ENCODE results near the gene MAN2C1.

Gene MAN2C1

DNA sequence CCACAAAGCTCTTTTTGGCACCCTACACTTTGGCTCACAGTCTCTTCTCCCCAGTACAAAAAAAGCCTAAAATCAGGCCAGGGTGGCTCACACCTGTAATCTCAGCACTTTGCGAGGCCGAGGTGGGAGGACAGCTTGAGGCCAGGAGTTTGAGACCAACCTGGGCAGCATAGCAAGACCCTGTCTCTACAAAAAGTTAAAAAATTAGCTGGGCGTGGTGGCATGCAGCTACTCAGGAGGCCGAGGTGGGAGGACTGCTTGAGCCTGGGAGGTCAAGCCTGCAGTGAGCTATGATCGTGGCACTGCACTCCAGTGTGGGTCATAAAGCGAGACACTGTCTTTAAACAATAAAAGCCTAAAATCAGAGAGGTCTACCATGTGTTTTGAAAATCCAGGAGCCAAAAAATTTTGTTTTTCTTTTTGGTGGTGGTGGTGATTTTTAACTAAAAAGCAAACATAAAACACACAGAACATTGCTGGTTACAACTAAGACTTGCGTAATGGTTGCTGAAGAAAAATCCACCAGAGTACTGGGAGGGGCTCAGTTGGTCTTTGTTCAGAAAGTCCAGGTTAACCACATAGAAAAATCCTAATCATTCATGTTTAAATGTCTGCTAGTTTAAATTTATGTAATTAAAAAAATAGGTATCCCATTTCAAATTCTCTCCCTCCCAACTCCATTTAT, 1.6 kb upstream of the MAN2C1 start:
- Histone ChIP-seq H3K27ac (ENCODE audit: low read length) (no peak overlapping the region), H3K4me1 (ENCODE audit: control insufficient read depth in 1 of 2, insufficient read depth in 2 of 2, low read length in 2 of 2) (peaks cover 12 to 18% of the 10 kb centered on the region in 2 donors), H3K36me3 (ENCODE audit: control insufficient read depth in 1 of 2, insufficient read depth in 2 of 2, low read length in 2 of 2) (peaks cover 45 to 62% of the 10 kb centered on the region in 2 donors), H3K27me3 (ENCODE audit: low read depth, low read length) (no peaks in the 10 kb centered on the region), H3K4me3 (ENCODE audit: low read depth in 1 of 2, low read length in 2 of 2) (peak overlapping the region in 1 of 2 donors; percentile 80), H3K9me3 (ENCODE audit: control insufficient read depth in 1 of 2, low read length in 2 of 2) (no peaks in the 10 kb centered on the region)

DNA sequence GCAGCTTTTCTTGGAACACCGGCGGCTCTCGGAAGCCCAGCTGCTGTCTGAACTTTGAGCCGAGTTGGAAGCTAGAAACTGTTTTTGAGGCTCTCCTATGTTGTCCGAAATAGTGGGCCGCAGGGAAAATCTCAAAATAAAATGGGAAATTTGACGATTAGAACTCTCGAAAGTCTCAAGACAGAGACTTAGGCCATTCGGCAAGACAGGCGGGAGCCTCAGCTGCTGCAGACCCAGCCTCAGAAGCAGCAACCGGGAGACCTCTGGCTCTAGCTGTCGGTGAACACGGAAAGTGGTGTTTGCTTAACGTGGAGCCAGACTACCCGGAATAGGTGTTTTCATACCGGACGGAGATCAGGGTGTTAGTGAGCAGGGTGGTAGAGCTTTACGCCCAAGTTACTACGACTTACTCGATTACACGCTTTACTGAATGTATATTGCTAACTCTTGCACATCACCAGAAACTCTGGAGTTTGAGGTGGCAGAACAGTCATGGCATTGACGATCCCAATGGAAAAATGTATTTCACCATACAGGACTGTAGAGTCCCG, 357 bp upstream of the MAN2C1 start:
- Histone ChIP-seq H3K36me3 (ENCODE audit: control insufficient read depth in 1 of 2, insufficient read depth in 2 of 2, low read length in 2 of 2) (peaks cover 48 to 62% of the 10 kb centered on the region in 2 donors), H3K27ac (ENCODE audit: low read length) (peak overlapping the region; percentile 84), H3K4me1 (ENCODE audit: control insufficient read depth in 1 of 2, insufficient read depth in 2 of 2, low read length in 2 of 2) (peaks cover 12 to 18% of the 10 kb centered on the region in 2 donors), H3K4me3 (ENCODE audit: low read depth in 1 of 2, low read length in 2 of 2) (peak overlapping the region; percentile 80 to 94), H3K9me3 (ENCODE audit: control insufficient read depth in 1 of 2, low read length in 2 of 2) (no peaks in the 10 kb centered on the region), H3K27me3 (ENCODE audit: low read depth, low read length) (no peaks in the 10 kb centered on the region)

DNA sequence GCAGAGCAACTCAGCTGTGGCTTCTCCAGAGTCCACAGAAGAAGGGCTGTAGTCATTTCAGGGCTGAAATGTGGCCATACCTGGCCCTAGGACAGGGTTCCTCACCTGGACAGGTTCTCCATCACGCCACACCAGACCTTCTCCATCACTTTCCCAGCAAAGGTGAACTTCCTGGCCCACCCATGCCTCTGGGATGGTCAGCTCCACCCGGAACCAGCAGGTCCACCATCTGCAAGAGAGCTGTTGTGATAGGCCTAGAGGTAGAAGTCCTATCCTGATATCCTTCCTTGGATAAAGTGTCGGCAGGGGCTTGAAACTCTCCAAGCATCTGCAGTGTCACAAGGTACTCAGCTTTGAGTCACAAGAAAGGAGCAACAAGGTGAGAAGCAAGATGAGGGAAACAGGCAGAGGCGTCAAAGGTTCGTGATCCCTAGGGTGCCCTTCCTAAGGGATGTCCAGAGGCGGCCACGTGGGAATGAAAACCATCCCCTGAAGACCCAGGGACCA, 948 bp downstream of the MAN2C1 start:
- Histone ChIP-seq H3K27me3 (ENCODE audit: low read depth, low read length) (no peaks in the 10 kb centered on the region), H3K27ac (ENCODE audit: low read length) (peak overlapping the region; percentile 84), H3K4me3 (ENCODE audit: low read depth in 1 of 2, low read length in 2 of 2) (peak overlapping the region; percentile 80 to 94), H3K36me3 (ENCODE audit: control insufficient read depth in 1 of 2, insufficient read depth in 2 of 2, low read length in 2 of 2) (peaks cover 48 to 60% of the 10 kb centered on the region in 2 donors), H3K9me3 (ENCODE audit: control insufficient read depth in 1 of 2, low read length in 2 of 2) (no peaks in the 10 kb centered on the region), H3K4me1 (ENCODE audit: control insufficient read depth in 1 of 2, insufficient read depth in 2 of 2, low read length in 2 of 2) (peaks cover 12 to 18% of the 10 kb centered on the region in 2 donors)

DNA sequence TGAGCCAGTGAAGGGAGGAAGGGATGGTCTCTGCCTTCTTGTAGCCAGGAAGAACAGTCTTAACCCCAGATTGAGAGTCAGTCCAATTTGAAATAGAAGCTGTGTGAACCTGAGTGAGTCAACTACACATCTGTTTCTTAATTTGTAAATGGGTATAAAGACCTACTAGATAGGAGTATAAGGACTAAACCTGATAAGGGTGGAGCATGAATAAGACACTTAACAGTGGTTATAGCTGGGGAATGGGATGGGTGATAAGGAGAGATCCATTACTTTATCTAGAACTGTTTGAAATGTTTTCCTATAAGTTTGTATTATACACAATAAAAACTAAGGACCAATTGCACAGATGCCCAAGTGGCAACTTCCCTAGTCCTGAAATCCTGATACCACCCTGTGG, 1.4 kb downstream of the MAN2C1 start:
- no peak overlapping the region for H3K27ac ChIP-seq (ENCODE audit: low read length)
- H3K4me1 ChIP-seq (ENCODE audit: control insufficient read depth in 1 of 2, insufficient read depth in 2 of 2, low read length in 2 of 2), result peaks cover 12 to 18% of the 10 kb centered on the region in 2 donors
- H3K9me3 ChIP-seq (ENCODE audit: control insufficient read depth in 1 of 2, low read length in 2 of 2), result no peaks in the 10 kb centered on the region
- H3K27me3 ChIP-seq (ENCODE audit: low read depth, low read length), result no peaks in the 10 kb centered on the region
- H3K36me3 ChIP-seq (ENCODE audit: control insufficient read depth in 1 of 2, insufficient read depth in 2 of 2, low read length in 2 of 2), result peaks cover 44 to 60% of the 10 kb centered on the region in 2 donors
- H3K4me3 ChIP-seq (ENCODE audit: low read depth in 1 of 2, low read length in 2 of 2), result peak overlapping the region in 1 of 2 donors; percentile 80

GRCh38 chr15:75366163-75366562, 2.2 kb downstream of the MAN2C1 start:
- Histone ChIP-seq H3K27ac (ENCODE audit: low read length) (no peak overlapping the region), H3K36me3 (ENCODE audit: control insufficient read depth in 1 of 2, insufficient read depth in 2 of 2, low read length in 2 of 2) (peaks cover 36 to 60% of the 10 kb centered on the region in 2 donors), H3K27me3 (ENCODE audit: low read depth, low read length) (no peaks in the 10 kb centered on the region), H3K9me3 (ENCODE audit: control insufficient read depth in 1 of 2, low read length in 2 of 2) (no peaks in the 10 kb centered on the region), H3K4me3 (ENCODE audit: low read depth in 1 of 2, low read length in 2 of 2) (no peak overlapping the region), H3K4me1 (ENCODE audit: control insufficient read depth in 1 of 2, insufficient read depth in 2 of 2, low read length in 2 of 2) (peaks cover 12 to 18% of the 10 kb centered on the region in 2 donors)

GRCh38 chr15:75364881-75365280, 3.5 kb downstream of the MAN2C1 start:
- no peaks in the 10 kb centered on the region for H3K27me3 ChIP-seq (ENCODE audit: low read depth, low read length)
- H3K4me1 ChIP-seq (ENCODE audit: control insufficient read depth in 1 of 2, insufficient read depth in 2 of 2, low read length in 2 of 2), result peaks cover 12 to 18% of the 10 kb centered on the region in 2 donors
- H3K4me3 ChIP-seq (ENCODE audit: low read depth in 1 of 2, low read length in 2 of 2), result no peak overlapping the region
- no peak overlapping the region for H3K27ac ChIP-seq (ENCODE audit: low read length)
- H3K9me3 ChIP-seq (ENCODE audit: control insufficient read depth in 1 of 2, low read length in 2 of 2), result no peaks in the 10 kb centered on the region
- H3K36me3 ChIP-seq (ENCODE audit: control insufficient read depth in 1 of 2, insufficient read depth in 2 of 2, low read length in 2 of 2), result peaks cover 29 to 67% of the 10 kb centered on the region in 2 donors

DNA sequence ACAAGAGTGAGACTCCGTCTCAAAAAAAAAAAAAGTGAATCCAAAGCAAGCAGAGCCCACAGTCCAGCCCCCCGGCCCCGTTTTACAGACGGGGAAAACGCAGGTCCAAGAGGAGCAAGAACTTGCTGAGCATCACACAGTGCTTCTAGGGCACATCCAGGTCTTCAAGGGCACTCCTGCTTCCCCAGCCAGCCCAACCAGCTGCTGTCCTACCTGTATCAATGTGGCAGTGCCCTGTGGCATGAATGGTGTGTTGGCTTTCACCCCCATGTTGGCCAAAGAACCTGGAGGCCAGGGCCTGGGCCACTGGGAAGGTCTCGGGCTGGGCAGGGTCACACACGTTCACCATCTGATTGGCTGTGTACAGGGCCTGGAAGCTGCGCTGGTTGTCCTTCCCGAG, 4.6 kb downstream of the MAN2C1 start:
- peaks cover 36 to 76% of the 10 kb centered on the region in 2 donors for H3K36me3 ChIP-seq (ENCODE audit: control insufficient read depth in 1 of 2, insufficient read depth in 2 of 2, low read length in 2 of 2)
- H3K4me3 ChIP-seq (ENCODE audit: low read depth in 1 of 2, low read length in 2 of 2), result no peak overlapping the region
- H3K9me3 ChIP-seq (ENCODE audit: control insufficient read depth in 1 of 2, low read length in 2 of 2), result no peaks in the 10 kb centered on the region
- H3K4me1 ChIP-seq (ENCODE audit: control insufficient read depth in 1 of 2, insufficient read depth in 2 of 2, low read length in 2 of 2), result peaks cover 2 to 9% of the 10 kb centered on the region in 2 donors
- no peaks in the 10 kb centered on the region for H3K27me3 ChIP-seq (ENCODE audit: low read depth, low read length)
- H3K27ac ChIP-seq (ENCODE audit: low read length), result no peak overlapping the region

- H3K27ac ChIP-seq (ENCODE audit: low read length), result no peak overlapping the region
- no peaks in the 10 kb centered on the region for H3K9me3 ChIP-seq (ENCODE audit: control insufficient read depth in 1 of 2, low read length in 2 of 2)
- no peaks in the 10 kb centered on the region for H3K27me3 ChIP-seq (ENCODE audit: low read depth, low read length)
- H3K36me3 ChIP-seq (ENCODE audit: control insufficient read depth in 1 of 2, insufficient read depth in 2 of 2, low read length in 2 of 2), result peaks cover 41 to 87% of the 10 kb centered on the region in 2 donors
- no peak overlapping the region for H3K4me3 ChIP-seq (ENCODE audit: low read depth in 1 of 2, low read length in 2 of 2)
- peaks cover 0 to 6% of the 10 kb centered on the region in 2 donors for H3K4me1 ChIP-seq (ENCODE audit: control insufficient read depth in 1 of 2, insufficient read depth in 2 of 2, low read length in 2 of 2)
These were observed 5.7 kb downstream of the MAN2C1 start for GRCh38 chr15:75362642-75363249.

- Histone ChIP-seq H3K4me3 (ENCODE audit: low read depth in 1 of 2, low read length in 2 of 2) (no peak overlapping the region), H3K36me3 (ENCODE audit: control insufficient read depth in 1 of 2, insufficient read depth in 2 of 2, low read length in 2 of 2) (peaks cover 41 to 88% of the 10 kb centered on the region in 2 donors), H3K27ac (ENCODE audit: low read length) (no peak overlapping the region), H3K27me3 (ENCODE audit: low read depth, low read length) (no peaks in the 10 kb centered on the region), H3K9me3 (ENCODE audit: control insufficient read depth in 1 of 2, low read length in 2 of 2) (no peaks in the 10 kb centered on the region), H3K4me1 (ENCODE audit: control insufficient read depth in 1 of 2, insufficient read depth in 2 of 2, low read length in 2 of 2) (peaks cover 0 to under 1% of the 10 kb centered on the region in 2 donors)
These were observed 6.3 kb downstream of the MAN2C1 start for GRCh38 chr15:75361989-75362641.

DNA sequence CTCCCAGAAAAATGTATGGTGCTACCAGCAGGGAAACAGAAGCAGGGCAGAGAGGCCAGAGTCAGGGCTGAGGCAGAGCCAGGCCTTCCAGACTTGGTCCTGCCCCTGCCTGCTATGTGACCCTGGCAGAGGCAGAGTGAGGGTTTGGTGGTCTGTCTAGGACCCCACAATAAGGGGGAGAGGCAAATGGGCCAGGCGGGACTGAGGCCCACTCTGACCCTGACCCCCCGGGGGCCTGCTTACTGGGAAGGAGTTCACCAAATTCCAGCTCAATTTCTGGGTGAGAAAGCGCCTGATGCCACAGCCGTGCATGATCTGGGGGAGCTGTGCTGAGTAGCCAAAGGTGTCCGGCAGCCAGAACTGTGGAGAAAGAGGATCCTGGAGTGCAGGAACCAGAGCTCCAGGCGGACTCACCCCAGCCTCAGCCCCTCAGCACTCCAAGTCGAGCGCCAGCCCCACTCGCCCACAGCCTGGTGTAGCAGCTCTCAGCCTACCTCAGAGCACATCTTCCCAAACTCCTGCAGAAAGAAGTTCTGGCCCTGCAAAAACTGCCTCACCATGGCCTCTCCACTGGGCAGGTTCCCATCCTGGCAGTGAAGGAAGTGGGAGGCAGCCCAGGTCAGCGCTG, 6.9 kb downstream of the MAN2C1 start:
- H3K27ac ChIP-seq (ENCODE audit: low read length), result no peak overlapping the region
- H3K36me3 ChIP-seq (ENCODE audit: control insufficient read depth in 1 of 2, insufficient read depth in 2 of 2, low read length in 2 of 2), result peaks cover 35 to 88% of the 10 kb centered on the region in 2 donors
- H3K4me3 ChIP-seq (ENCODE audit: low read depth in 1 of 2, low read length in 2 of 2), result no peak overlapping the region
- H3K9me3 ChIP-seq (ENCODE audit: control insufficient read depth in 1 of 2, low read length in 2 of 2), result no peaks in the 10 kb centered on the region
- no peaks in the 10 kb centered on the region for H3K27me3 ChIP-seq (ENCODE audit: low read depth, low read length)
- H3K4me1 ChIP-seq (ENCODE audit: control insufficient read depth in 1 of 2, insufficient read depth in 2 of 2, low read length in 2 of 2), result no peaks in the 10 kb centered on the region

DNA sequence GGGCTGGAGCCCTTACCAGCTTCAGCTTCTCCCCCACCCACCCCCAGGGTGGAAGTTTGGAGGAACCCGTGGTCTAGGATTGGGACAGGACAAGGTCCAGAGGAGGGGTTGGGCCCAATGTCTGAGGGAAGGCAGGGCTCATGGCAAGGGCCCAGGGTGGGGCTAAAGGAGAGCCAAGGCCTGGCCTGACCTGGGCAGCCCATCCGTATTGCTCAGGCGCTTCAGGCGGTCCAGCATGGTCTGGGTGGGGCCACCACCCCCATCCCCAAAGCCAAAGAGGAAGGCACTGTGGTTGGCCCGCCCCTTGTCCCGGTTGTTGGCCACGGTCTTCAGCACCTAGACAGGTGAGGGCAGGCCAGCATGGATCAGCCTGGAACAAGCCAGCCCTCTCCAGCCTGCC, 7.6 kb downstream of the MAN2C1 start:
- Histone ChIP-seq H3K4me1 (ENCODE audit: control insufficient read depth in 1 of 2, insufficient read depth in 2 of 2, low read length in 2 of 2) (no peaks in the 10 kb centered on the region), H3K27me3 (ENCODE audit: low read depth, low read length) (no peaks in the 10 kb centered on the region), H3K9me3 (ENCODE audit: control insufficient read depth in 1 of 2, low read length in 2 of 2) (no peaks in the 10 kb centered on the region), H3K4me3 (ENCODE audit: low read depth in 1 of 2, low read length in 2 of 2) (no peak overlapping the region), H3K36me3 (ENCODE audit: control insufficient read depth in 1 of 2, insufficient read depth in 2 of 2, low read length in 2 of 2) (peaks cover 33 to 88% of the 10 kb centered on the region in 2 donors), H3K27ac (ENCODE audit: low read length) (no peak overlapping the region)

Data from muscle layer of duodenum (tissue), 2 donors.